BLaER1 treated with 17β-estradiol and CSF1 and Interleukin-3, amounts not matched to agents 10 nM and 100 nM (cell line): Measurements from ENCODE around the gene C19orf81.
A peak's percentile ranks its signal among the peaks of the same experiment; 100 is the strongest.
"Not testable (repeated sequence)": the region's sequence is repeated elsewhere in the genome, so short reads cannot be mapped to it uniquely, and the experiment has no call there.

Experiments
- H3K27ac ChIP-seq, 11 experiments: shearing (Covaris generic); formaldehyde crosslinking; 2 replicates each; pipeline ENCODE4 v1.8.1; 2022
- H3K27me3 ChIP-seq, 11 experiments: shearing (Covaris generic); formaldehyde crosslinking; 2 replicates each; pipeline ENCODE4 v1.8.1; 2022
- H3K36me3 ChIP-seq, 11 experiments: shearing (Covaris generic); formaldehyde crosslinking; 2 replicates each; pipeline ENCODE4 v1.8.1; 2022
- H3K4me1 ChIP-seq, 10 experiments: shearing (Covaris generic); formaldehyde crosslinking; 2 replicates each; pipeline ENCODE4 v1.8.1; 2022
- H3K4me2 ChIP-seq, 11 experiments: shearing (Covaris generic); formaldehyde crosslinking; 2 replicates each; pipeline ENCODE4 v1.8.1; 2022
- H3K4me3 ChIP-seq, 10 experiments: shearing (Covaris generic); formaldehyde crosslinking; 2 replicates each; pipeline ENCODE4 v1.8.1; 2022
- H3K9ac ChIP-seq, 11 experiments: shearing (Covaris generic); formaldehyde crosslinking; 2 replicates each; pipeline ENCODE4 v1.8.1; 2022
- H3K9me3 ChIP-seq, 11 experiments: shearing (Covaris generic); formaldehyde crosslinking; replicated peaks in 1 of 11; 2 replicates each; pipeline ENCODE4 v1.8.1; 2022
- H4K20me1 ChIP-seq, 11 experiments: shearing (Covaris generic); formaldehyde crosslinking; 2 replicates each; pipeline ENCODE4 v1.8.1; 2022
- Cebpa-rat ChIP-seq, 11 experiments: shearing (Covaris generic); IDR thresholded peaks; 2 replicates each; pipeline ENCODE4 v1.8.1; 2022

C19orf81 gene

DNA sequence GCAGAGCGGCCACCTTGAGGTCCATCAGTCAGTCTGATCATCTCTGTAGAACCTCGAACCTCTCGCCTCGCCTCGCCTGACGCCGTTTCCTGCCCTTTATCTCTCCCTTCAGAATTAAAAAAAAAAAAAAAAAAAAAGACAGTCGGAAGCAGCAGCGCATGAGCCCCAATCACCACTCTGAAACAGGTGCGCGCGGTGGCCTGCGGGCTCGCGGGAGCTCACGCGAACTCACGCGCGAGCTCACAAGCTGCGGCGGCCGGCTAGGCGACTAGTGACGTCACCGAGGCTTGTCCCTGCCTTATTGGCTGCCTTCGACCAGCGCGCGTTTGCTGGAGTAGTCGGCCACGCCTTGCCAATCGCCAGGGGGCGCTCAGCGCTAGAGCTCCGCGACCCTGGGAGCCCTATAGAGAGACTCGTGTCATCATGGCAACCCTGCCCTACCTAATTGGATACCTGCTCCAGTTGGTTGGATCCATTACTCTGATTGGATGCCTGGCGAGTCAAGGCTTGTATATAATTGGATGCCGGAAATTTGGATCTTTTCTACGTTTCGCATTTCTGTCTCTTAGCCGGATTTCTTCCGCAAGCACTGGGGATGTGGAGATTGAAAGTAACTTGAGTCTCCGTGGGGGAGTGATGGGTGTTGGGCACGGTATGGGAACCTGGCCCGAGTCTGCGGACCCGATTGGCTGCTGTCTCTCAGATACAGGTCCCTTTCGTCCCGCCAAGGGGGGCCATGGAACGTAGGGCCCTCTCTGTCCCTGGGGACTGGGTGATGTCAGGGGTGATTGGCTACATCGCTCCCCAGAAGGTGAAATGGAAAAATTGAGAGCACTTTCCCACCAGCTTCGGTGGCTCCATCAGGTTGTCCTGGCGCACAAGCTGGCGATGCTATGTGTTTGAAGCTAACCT is 41.1 kb upstream of the C19orf81 start:
- no peak for TF ChIP-seq Cebpa-rat (IDR thresholded peaks at IDR 0.05)
- Histone ChIP-seq H3K27me3 (no peaks in the 10 kb centered on the region), H3K4me1 (peaks cover 0 to 8% (median 0%) of the 10 kb centered on the region in 10 experiments; a peak in 3 of 20 replicates), H3K9me3 (peaks cover 0 to 7% (median 0%) of the 10 kb centered on the region in 11 experiments; a peak in 2 of 22 replicates), H4K20me1 (no peaks in the 10 kb centered on the region), H3K9ac (no peak overlapping the region), H3K4me3 (no peak overlapping the region), H3K27ac (no peak overlapping the region), H3K36me3 (no peaks in the 10 kb centered on the region), H3K4me2 (no peak overlapping the region)

- Histone ChIP-seq H3K4me2 (peak overlapping the region in 1 of 11 experiments; percentile 7; a peak in 2 of 22 replicates), H3K4me1 (peaks cover 0 to 10% (median 0%) of the 10 kb centered on the region in 10 experiments; a peak in 3 of 20 replicates)
These were observed 36.5 kb upstream of the C19orf81 start for GRCh38 chr19:50612504-50613404.

DNA sequence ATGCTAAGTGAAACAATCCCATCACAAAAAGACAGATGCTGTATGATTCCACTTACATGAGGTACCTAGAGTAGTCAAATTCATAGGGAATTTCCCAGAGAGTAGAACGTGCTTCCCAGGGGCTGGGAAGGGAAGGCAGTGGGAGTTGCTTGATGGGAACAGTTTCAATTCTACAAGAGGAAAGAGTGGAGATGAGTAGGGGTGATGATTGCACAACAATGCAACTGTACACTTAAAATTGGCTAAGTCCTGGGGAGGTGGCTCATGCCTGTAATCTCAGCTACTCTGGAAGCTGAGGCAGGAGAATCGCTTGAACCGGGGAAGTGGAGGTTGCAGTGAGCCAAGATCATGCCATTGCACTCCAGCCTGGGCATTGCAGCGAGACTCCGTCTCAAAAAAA is 30.9 kb upstream of the C19orf81 start:
- H3K36me3 ChIP-seq, H3K4me3 ChIP-seq: not testable (repeated sequence)
- H3K4me1 ChIP-seq = peaks cover 0 to 20% (median 8%) of the 10 kb centered on the region in 10 experiments; a peak in 13 of 20 replicates

More at GRCh38 chr19:50612504-50613404, 36.5 kb upstream of the C19orf81 start:
- H3K4me3 ChIP-seq, H4K20me1 ChIP-seq, H3K27me3 ChIP-seq, H3K9ac ChIP-seq, H3K9me3 ChIP-seq, H3K36me3 ChIP-seq, H3K27ac ChIP-seq: not testable (repeated sequence)

GRCh38 chr19:50619184-50619583 is 30.1 kb upstream of the C19orf81 start:
- H3K4me1 ChIP-seq = peaks cover 0 to 20% (median 8%) of the 10 kb centered on the region in 10 experiments; a peak in 13 of 20 replicates

More for the DNA sequence above, 30.9 kb upstream of the C19orf81 start:
- H4K20me1 ChIP-seq, H3K9me3 ChIP-seq, H3K27ac ChIP-seq, H3K9ac ChIP-seq, H3K27me3 ChIP-seq: not testable (repeated sequence)
- peak overlapping the region in 3 of 11 experiments; percentile 31 to 47 (median 42); a peak in 3 of 22 replicates for H3K4me2 ChIP-seq

GRCh38 chr19:50620394-50620906 is 28.8 kb upstream of the C19orf81 start:
- not testable (repeated sequence) for H3K36me3 ChIP-seq, H3K9me3 ChIP-seq, H3K9ac ChIP-seq, H3K27me3 ChIP-seq, H3K4me3 ChIP-seq, H3K27ac ChIP-seq, H4K20me1 ChIP-seq
- peaks cover 0 to 20% (median 8%) of the 10 kb centered on the region in 10 experiments; a peak in 13 of 20 replicates for H3K4me1 ChIP-seq
- 0 out of 22 replicates have a peak overlapping the region, but pooled peaks of 1 of the 11 experiments have one; percentile 46 for H3K4me2 ChIP-seq

More at GRCh38 chr19:50619184-50619583, 30.1 kb upstream of the C19orf81 start:
- H3K9ac ChIP-seq, H3K4me3 ChIP-seq, H3K36me3 ChIP-seq, H4K20me1 ChIP-seq, H3K9me3 ChIP-seq, H3K4me2 ChIP-seq, H3K27ac ChIP-seq, H3K27me3 ChIP-seq: not testable (repeated sequence)

DNA sequence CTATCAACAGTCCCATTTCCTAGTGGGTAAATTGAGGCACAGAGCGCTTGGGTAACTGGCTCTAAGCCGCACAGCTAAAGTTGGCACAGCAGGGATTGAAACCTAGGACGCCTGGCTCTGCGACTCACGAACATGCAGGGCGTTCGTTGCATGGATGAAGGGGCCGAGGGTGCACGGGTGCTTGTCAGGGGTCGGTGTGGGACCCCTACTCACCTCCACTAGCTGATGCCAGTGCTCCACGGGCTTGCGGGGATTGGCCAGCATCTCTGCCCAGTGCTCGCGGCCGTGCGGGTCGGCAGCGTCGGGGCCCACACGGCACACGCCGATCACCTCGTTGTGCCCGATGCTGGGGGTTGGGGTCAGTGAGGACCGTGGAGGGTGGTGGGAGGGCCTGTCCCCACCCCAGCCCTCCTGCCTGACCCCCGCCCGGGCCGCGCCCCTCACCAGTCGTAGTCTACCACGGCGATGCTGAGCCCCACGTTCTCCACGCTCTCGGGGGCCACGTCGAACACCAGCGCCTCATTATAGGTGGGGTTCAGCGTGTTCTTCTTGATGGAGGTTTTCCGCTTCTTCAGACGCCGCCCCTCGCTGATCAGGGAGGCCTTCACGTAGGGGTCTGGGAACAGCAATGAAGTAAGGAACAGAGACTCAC is 24.2 kb upstream of the C19orf81 start:
- no peaks in the 10 kb centered on the region for H3K27me3 ChIP-seq
- H3K4me3 ChIP-seq = no peak overlapping the region
- H3K9me3 ChIP-seq = no peaks in the 10 kb centered on the region
- H3K27ac ChIP-seq = no peak overlapping the region
- no peaks in the 10 kb centered on the region for H3K36me3 ChIP-seq
- peaks cover 0 to 11% (median 7%) of the 10 kb centered on the region in 10 experiments; a peak in 13 of 20 replicates for H3K4me1 ChIP-seq
- no peak overlapping the region for H3K9ac ChIP-seq
- H4K20me1 ChIP-seq = no peaks in the 10 kb centered on the region
- no peak overlapping the region for H3K4me2 ChIP-seq
- no peak for TF ChIP-seq Cebpa-rat (IDR thresholded peaks at IDR 0.05)

GRCh38 chr19:50626011-50626410 is 23.2 kb upstream of the C19orf81 start:
- Histone ChIP-seq H3K4me1 (peaks cover 0 to 6% (median 4%) of the 10 kb centered on the region in 10 experiments; a peak in 13 of 20 replicates), H3K9ac (0 out of 22 replicates have a peak overlapping the region, but pooled peaks of 1 of the 11 experiments have one; percentile 38), H4K20me1 (no peaks in the 10 kb centered on the region), H3K36me3 (no peaks in the 10 kb centered on the region), H3K27ac (no peak overlapping the region; a peak in 1 of 22 replicates), H3K27me3 (no peaks in the 10 kb centered on the region), H3K4me3 (no peak overlapping the region), H3K9me3 (no peaks in the 10 kb centered on the region), H3K4me2 (no peak overlapping the region)
- no peak for TF ChIP-seq Cebpa-rat (IDR thresholded peaks at IDR 0.05)

DNA sequence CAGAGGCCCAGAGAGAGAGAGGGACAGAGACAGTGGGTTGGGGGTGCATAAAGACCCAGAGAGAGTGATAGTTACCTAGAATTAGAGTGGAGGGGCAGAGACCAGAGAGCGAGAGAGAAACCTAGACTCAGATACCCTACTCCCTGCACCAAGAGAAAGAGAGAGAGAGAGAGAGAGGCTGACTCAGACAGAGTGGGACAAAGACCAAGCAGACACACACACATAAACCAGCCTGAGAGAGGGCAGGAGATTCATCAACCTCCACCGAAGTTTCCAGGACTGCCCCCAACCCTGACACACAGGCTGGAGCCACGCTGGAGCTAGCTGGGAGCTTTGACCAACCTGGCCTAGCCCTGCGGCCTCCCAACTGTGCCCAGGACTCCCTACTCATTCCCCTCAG is 22.4 kb upstream of the C19orf81 start:
- H3K4me1 ChIP-seq = no peaks in the 10 kb centered on the region
- H3K4me3 ChIP-seq = no peak overlapping the region
- no peaks in the 10 kb centered on the region for H3K36me3 ChIP-seq
- no peaks in the 10 kb centered on the region for H3K9me3 ChIP-seq
- H3K27me3 ChIP-seq = no peaks in the 10 kb centered on the region
- TF ChIP-seq Cebpa-rat (IDR thresholded peaks at IDR 0.05) = no peak
- H3K9ac ChIP-seq = 0 out of 22 replicates have a peak overlapping the region, but pooled peaks of 1 of the 11 experiments have one; percentile 24
- no peaks in the 10 kb centered on the region for H4K20me1 ChIP-seq
- no peak overlapping the region for H3K4me2 ChIP-seq
- no peak overlapping the region for H3K27ac ChIP-seq
